Gastroesophageal sphincter (tissue), 3 donors: Measurements from ENCODE around the gene HMGCS2.

Experiments used
- EP300 ChIP-seq: sonication (generic); formaldehyde crosslinking; IDR thresholded peaks from one replicate; pipeline ENCODE4 v1.6.1; 2017; ENCODE audit warnings: antibody characterized with exemption, mild to moderate bottlenecking
- POLR2A ChIP-seq, 2 donors: fragments of 450-650 bp; IDR thresholded peaks; one replicate each; pipeline ENCODE4 v1.6.1; 2017; ENCODE audit warnings: antibody characterized with exemption in 2 of 2, mild to moderate bottlenecking in 2 of 2, moderate library complexity in 1 of 2
- POLR2AphosphoS5 ChIP-seq: sonication (generic); formaldehyde crosslinking; IDR thresholded peaks from one replicate; pipeline ENCODE4 v1.6.1; 2017; ENCODE audit warnings: antibody characterized with exemption
- TF ChIP-seq, protein P1 (sequence below), 4 experiments: fragments of 200-600 bp in 2 of 4; fragments of 450-650 bp in 2 of 4; sonication (generic) in 1 of 4; IDR thresholded peaks; one replicate each; pipeline ENCODE4 v1.5.1; 2017 to 2019; ENCODE audit warnings: antibody characterized with exemption in 4 of 4, mild to moderate bottlenecking in 2 of 4, moderate library complexity in 2 of 4

DNA sequence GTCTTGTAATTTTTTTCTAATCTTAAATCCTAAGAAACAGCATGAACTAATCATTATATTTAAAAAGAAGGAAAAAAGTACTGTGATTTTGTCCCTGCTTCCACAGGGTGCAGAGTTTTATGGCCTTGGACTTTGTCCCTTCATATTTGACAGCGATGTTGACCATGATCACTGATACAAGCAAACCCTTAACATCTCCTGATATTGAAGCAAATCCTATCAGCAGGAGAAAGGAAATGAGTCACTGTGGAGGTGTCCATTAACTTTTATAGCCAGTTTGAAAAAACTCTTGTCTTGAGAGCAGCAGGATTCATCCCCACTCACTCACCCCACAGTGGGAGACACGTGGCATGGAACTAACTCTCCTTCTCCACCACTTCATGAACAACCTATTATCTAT lies 47.7 kb upstream of the HMGCS2 start:
- TF ChIP-seq, protein P1, sequence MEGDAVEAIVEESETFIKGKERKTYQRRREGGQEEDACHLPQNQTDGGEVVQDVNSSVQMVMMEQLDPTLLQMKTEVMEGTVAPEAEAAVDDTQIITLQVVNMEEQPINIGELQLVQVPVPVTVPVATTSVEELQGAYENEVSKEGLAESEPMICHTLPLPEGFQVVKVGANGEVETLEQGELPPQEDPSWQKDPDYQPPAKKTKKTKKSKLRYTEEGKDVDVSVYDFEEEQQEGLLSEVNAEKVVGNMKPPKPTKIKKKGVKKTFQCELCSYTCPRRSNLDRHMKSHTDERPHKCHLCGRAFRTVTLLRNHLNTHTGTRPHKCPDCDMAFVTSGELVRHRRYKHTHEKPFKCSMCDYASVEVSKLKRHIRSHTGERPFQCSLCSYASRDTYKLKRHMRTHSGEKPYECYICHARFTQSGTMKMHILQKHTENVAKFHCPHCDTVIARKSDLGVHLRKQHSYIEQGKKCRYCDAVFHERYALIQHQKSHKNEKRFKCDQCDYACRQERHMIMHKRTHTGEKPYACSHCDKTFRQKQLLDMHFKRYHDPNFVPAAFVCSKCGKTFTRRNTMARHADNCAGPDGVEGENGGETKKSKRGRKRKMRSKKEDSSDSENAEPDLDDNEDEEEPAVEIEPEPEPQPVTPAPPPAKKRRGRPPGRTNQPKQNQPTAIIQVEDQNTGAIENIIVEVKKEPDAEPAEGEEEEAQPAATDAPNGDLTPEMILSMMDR (IDR thresholded peaks at IDR 0.05) = no peak
- TF ChIP-seq POLR2AphosphoS5 (no peak), EP300 (no peak), POLR2A (IDR thresholded peaks at IDR 0.05) (no peak)
